WTC11 (cell line): ENCODE results near the gene WDR33. TPM values are rescaled to one million over a fixed set of nuclear protein-coding genes. Genes with fewer than 3 reads are reported as not detected.

Source experiments
- ATAC-seq: fragments of 200-7000 bp; cut with Tn5 transposase; 2 replicates; pipeline ENCODE4 v1.10.0; 2021; ENCODE audit warnings: mild to moderate bottlenecking, moderate library complexity
- CTCF ChIA-PET: fragments of 300-600 bp; sonication (Branson Sonifier 250); formaldehyde crosslinking; loops from one replicate; lab custom pipeline; 2021; ENCODE audit warnings: antibody characterized with exemption; lab: Charles Lee
- POLR2A ChIA-PET: fragments of 350-600 bp; sonication (Branson Sonifier 250); formaldehyde crosslinking; loops from one replicate; lab custom pipeline; 2021; ENCODE audit warnings: antibody characterized with exemption; lab: Charles Lee
- DNase-seq: peaks from one replicate; pipeline ENCODE4 v3.0.0; 2021; ENCODE audit warnings: low spot score
- H3K27ac Mint-ChIP-seq: 2 replicates; pipeline ENCODE4 v1.8.0; 2021; ENCODE audit warnings: mixed read lengths
- H3K27me3 Mint-ChIP-seq: 2 replicates; pipeline ENCODE4 v1.8.0; 2021; ENCODE audit warnings: low read depth, mild to moderate bottlenecking, moderate library complexity, mixed read lengths
- H3K36me3 Mint-ChIP-seq: 2 replicates; pipeline ENCODE4 v1.8.0; 2021; ENCODE audit warnings: mixed read lengths
- H3K4me1 Mint-ChIP-seq: 2 replicates; pipeline ENCODE4 v1.8.0; 2022; ENCODE audit warnings: mixed read lengths
- H3K4me3 Mint-ChIP-seq: 2 replicates; pipeline ENCODE4 v1.8.0; 2021; ENCODE audit warnings: mild to moderate bottlenecking, moderate library complexity, mixed read lengths
- H3K9me3 Mint-ChIP-seq: 2 replicates; pipeline ENCODE4 v1.8.0; 2021; ENCODE audit warnings: mixed read lengths
- CDX4 ChIP-seq: fragments of 250-450 bp; sonication (Bioruptor Pico); IDR thresholded peaks from 2 replicates; pipeline ENCODE4 v1.9.0; 2021; ENCODE audit warnings: moderate library complexity, mild to moderate bottlenecking, inconsistent platforms, borderline replicate concordance
- E2F4 ChIP-seq: sonication (generic); formaldehyde crosslinking; IDR thresholded peaks from 2 replicates; pipeline ENCODE4 v1.8.1; 2022; ENCODE audit warnings: low read depth, mild to moderate bottlenecking, moderate library complexity, missing genetic modification reagents, borderline replicate concordance
- ELF4 ChIP-seq: sonication (generic); formaldehyde crosslinking; IDR thresholded peaks from 2 replicates; pipeline ENCODE4 v1.8.1; 2022; ENCODE audit warnings: low read depth, mild to moderate bottlenecking, moderate library complexity, missing genetic modification reagents
- FOXP1 ChIP-seq: sonication (generic); formaldehyde crosslinking; IDR thresholded peaks from 2 replicates; pipeline ENCODE4 v1.8.0; 2022; ENCODE audit warnings: missing genetic modification reagents, mild to moderate bottlenecking, moderate library complexity, borderline replicate concordance
- FOXP4 ChIP-seq: sonication (generic); formaldehyde crosslinking; IDR thresholded peaks from 2 replicates; pipeline ENCODE4 v1.8.0; 2022; ENCODE audit warnings: mild to moderate bottlenecking, missing genetic modification reagents
- KAT7 ChIP-seq: sonication (generic); formaldehyde crosslinking; IDR thresholded peaks from 2 replicates; pipeline ENCODE4 v1.8.1; 2023; ENCODE audit warnings: missing genetic modification reagents, mild to moderate bottlenecking, borderline replicate concordance
- MYBL2 ChIP-seq: sonication (generic); formaldehyde crosslinking; IDR thresholded peaks from 2 replicates; pipeline ENCODE4 v1.8.1; 2023; ENCODE audit warnings: mild to moderate bottlenecking, moderate library complexity, missing genetic modification reagents
- NFATC4 ChIP-seq: fragments of 250-450 bp; sonication (Bioruptor Pico); IDR thresholded peaks from 2 replicates; pipeline ENCODE4 v1.9.0; 2021; ENCODE audit warnings: mild to moderate bottlenecking
- NR2C2 ChIP-seq: sonication (generic); formaldehyde crosslinking; IDR thresholded peaks from 2 replicates; pipeline ENCODE4 v1.8.0; 2022; ENCODE audit warnings: mild to moderate bottlenecking, missing genetic modification reagents
- NR3C1 ChIP-seq: sonication (generic); formaldehyde crosslinking; conservative IDR thresholded peaks from 2 replicates; pipeline ENCODE4 v1.8.1; 2023; ENCODE audit warnings: low read depth, mild to moderate bottlenecking, missing genetic modification reagents
- SP1 ChIP-seq: sonication (generic); formaldehyde crosslinking; conservative IDR thresholded peaks from 2 replicates; pipeline ENCODE4 v1.8.1; 2022; ENCODE audit warnings: missing genetic modification reagents
- TP53 ChIP-seq: sonication (generic); formaldehyde crosslinking; IDR thresholded peaks from 2 replicates; pipeline ENCODE4 v1.8.1; 2023; ENCODE audit warnings: mild to moderate bottlenecking, missing genetic modification reagents
- ZBTB21 ChIP-seq: sonication (generic); formaldehyde crosslinking; IDR thresholded peaks from 2 replicates; pipeline ENCODE4 v1.8.1; 2023; ENCODE audit warnings: mild to moderate bottlenecking, missing genetic modification reagents, borderline replicate concordance
- ZNF219 ChIP-seq: sonication (generic); formaldehyde crosslinking; IDR thresholded peaks from 2 replicates; pipeline ENCODE4 v1.8.0; 2023; ENCODE audit warnings: missing genetic modification reagents, mild to moderate bottlenecking, borderline replicate concordance
- ZNF317 ChIP-seq: sonication (generic); formaldehyde crosslinking; IDR thresholded peaks from 2 replicates; pipeline ENCODE4 v1.8.1; 2023; ENCODE audit warnings: low read depth, mild to moderate bottlenecking, moderate library complexity, missing genetic modification reagents, borderline replicate concordance
- ZNF416 ChIP-seq: fragments of 250-450 bp; sonication (Bioruptor Pico); IDR thresholded peaks from 2 replicates; pipeline ENCODE4 v1.9.0; 2021; ENCODE audit warnings: mild to moderate bottlenecking, inconsistent platforms
- ZNF512 ChIP-seq: sonication (generic); formaldehyde crosslinking; IDR thresholded peaks from 2 replicates; pipeline ENCODE4 v1.8.1; 2022; ENCODE audit warnings: missing genetic modification reagents, borderline replicate concordance
- total RNA-seq: library from RNA; stranded (reverse); gene quantifications from 3 replicates; pipeline ENCODE4 v1.2.3, GENCODE V29; 2021

WDR33 gene
- total RNA-seq, 1 experiment from 2014 or later: 67.1 TPM

GRCh38 chr2:127657232-127657595 is 153.8 kb downstream of the WDR33 start (continued):
- no peak for TF ChIP-seq ZNF416 (CRISPR knock-in tag)
- TF ChIP-seq SP1 (CRISPR knock-in tag): no peak
- no peak for TF ChIP-seq ZNF219
- TF ChIP-seq, all 79 proteins: peak for 0

- no peaks in the 10 kb centered on the region; the same call in 1 of the 2 replicates for H3K27me3 Mint-ChIP-seq
- POLR2A ChIA-PET: no interaction called here
- no peak for ATAC-seq
- CTCF ChIA-PET: interaction anchor here (1.2 to 1.6 kb wide), 4 partner anchors 8 to 65 kb away, joined by 4 to 9 read pairs (median 4); partner anchors contain the start of gene LIMS2
- H3K36me3 Mint-ChIP-seq: no peaks in the 10 kb centered on the region
- TF ChIP-seq TP53 (CRISPR knock-in tag): no peak
- no peak overlapping the region for H3K4me3 Mint-ChIP-seq
- H3K27ac Mint-ChIP-seq: no peak overlapping the region
- no peak for DNase-seq
- H3K9me3 Mint-ChIP-seq: peaks cover 9% of the 10 kb centered on the region
- H3K4me1 Mint-ChIP-seq: no peaks in the 10 kb centered on the region; the same call in 1 of the 2 replicates
Measured at GRCh38 chr2:127656569-127657231, 154.3 kb downstream of the WDR33 start.

GRCh38 chr2:127655209-127656073 is 155.5 kb downstream of the WDR33 start:
- no peak for DNase-seq
- peaks cover 7% of the 10 kb centered on the region for H3K9me3 Mint-ChIP-seq
- TF ChIP-seq ZNF512 (CRISPR knock-in tag): no peak
- no peak for TF ChIP-seq FOXP1 (CRISPR knock-in tag)
- TF ChIP-seq NR2C2: no peak
- TF ChIP-seq NFATC4 (CRISPR knock-in tag): no peak
- TF ChIP-seq MYBL2 (CRISPR knock-in tag): no peak
- no peak for TF ChIP-seq KAT7 (CRISPR knock-in tag)
- no peak for TF ChIP-seq FOXP4 (CRISPR knock-in tag)
- TF ChIP-seq ZBTB21 (CRISPR knock-in tag): no peak
- TF ChIP-seq ZNF317 (CRISPR knock-in tag): no peak
- TF ChIP-seq, all 79 proteins: peak for 0
- Mint-ChIP-seq H3K27ac (no peak overlapping the region), H3K4me1 (no peaks in the 10 kb centered on the region; the same call in 1 of the 2 replicates), H3K4me3 (no peak overlapping the region), H3K36me3 (no peaks in the 10 kb centered on the region), H3K27me3 (no peaks in the 10 kb centered on the region; the same call in 1 of the 2 replicates)
- no peak; the same call in 1 of the 2 replicates for ATAC-seq
- ChIA-PET CTCF (interaction anchor here (1.4 to 5.1 kb wide), 5 partner anchors 9 to 64 kb away, joined by 4 to 59 read pairs (median 5); partner anchors contain the start of gene LIMS2), POLR2A (interaction anchor here (0.6 kb wide), 1 partner anchor 327 kb away, joined by 3 read pairs; no protein-coding TSS in a partner anchor)

- Mint-ChIP-seq H3K27me3 (no peaks in the 10 kb centered on the region; the same call in 1 of the 2 replicates), H3K27ac (no peak overlapping the region), H3K9me3 (peaks cover under 1% of the 10 kb centered on the region), H3K36me3 (no peaks in the 10 kb centered on the region), H3K4me3 (no peak overlapping the region), H3K4me1 (no peaks in the 10 kb centered on the region; the same call in 1 of the 2 replicates)
- POLR2A ChIA-PET: no interaction called here
- TF ChIP-seq E2F4 (CRISPR knock-in tag) (no peak), MYBL2 (CRISPR knock-in tag) (no peak), ELF4 (no peak), NR3C1 (CRISPR knock-in tag) (no peak), CDX4 (CRISPR knock-in tag) (no peak)
- no peak for DNase-seq
- no peak for ATAC-seq
- CTCF ChIA-PET: interaction anchor here (1.5 to 5.1 kb wide), 2 partner anchors 41 to 63 kb away, joined by 5 to 59 read pairs; no protein-coding TSS in a partner anchor
Measured at GRCh38 chr2:127654838-127655175, 156.2 kb downstream of the WDR33 start.
